ENCODE measurements around the gene ZNF366.
A peak's percentile ranks its signal among the peaks of the same experiment; 100 is the strongest.

ZNF366 gene

DNA sequence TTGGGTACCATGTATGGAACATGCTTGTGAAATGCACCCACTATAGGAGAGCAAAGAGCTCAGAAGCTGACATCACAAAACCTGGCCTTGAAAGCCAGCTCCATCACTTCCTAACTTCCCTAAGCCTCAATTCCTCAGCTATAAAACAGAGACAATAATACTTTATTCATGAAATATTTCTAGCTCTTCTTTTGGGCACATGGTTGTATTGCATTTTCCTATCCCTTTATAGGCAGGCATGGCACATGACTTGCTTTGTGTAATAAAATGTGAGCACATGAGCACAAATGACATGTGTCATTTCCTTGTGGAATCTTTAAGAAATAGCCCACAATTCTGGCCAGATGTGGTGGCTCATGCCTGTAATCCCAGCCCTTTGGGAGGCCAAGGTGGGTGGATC, 18.5 kb downstream of the ZNF366 start:
- no peak for DNase-seq

DNA sequence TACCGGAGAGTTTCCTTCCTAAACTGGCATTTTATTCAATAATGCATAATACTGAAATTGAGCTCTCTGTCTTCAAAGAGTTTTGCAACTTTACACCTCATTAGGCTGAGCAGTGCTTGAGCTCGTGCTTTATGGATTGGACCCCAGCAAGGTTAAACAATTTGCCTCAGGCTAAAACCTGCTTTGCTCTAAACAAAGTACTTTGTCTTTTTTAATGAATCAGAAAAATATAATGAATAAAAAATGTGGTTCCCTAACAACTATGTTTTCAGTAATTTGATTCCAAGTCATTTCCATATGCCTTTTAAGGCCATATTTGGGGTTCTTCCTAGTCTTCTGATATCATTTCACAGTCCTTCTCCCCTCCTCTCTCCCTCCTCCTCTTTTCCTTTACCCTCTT, 20.0 kb downstream of the ZNF366 start:
- no peak for DNase-seq

DNA sequence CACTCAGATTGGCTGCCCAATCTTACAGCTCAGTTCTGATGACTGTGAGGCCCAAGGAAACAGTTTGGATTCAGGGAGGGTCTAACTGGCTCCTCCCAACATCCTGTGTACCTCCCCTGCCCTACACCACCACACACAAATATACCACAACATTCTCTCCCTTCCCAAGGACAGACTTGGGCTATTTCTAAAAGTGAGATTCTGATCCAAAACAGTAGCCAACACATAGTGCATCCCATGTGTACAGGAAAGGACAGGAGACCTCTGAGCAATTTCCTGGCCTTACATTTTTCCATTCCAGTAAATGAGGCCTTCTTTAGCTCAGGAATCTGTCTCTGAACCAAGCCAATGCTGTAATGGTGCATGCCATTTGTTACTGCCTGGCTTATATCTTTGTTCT, 20.8 kb downstream of the ZNF366 start:
- no peak for DNase-seq

DNA sequence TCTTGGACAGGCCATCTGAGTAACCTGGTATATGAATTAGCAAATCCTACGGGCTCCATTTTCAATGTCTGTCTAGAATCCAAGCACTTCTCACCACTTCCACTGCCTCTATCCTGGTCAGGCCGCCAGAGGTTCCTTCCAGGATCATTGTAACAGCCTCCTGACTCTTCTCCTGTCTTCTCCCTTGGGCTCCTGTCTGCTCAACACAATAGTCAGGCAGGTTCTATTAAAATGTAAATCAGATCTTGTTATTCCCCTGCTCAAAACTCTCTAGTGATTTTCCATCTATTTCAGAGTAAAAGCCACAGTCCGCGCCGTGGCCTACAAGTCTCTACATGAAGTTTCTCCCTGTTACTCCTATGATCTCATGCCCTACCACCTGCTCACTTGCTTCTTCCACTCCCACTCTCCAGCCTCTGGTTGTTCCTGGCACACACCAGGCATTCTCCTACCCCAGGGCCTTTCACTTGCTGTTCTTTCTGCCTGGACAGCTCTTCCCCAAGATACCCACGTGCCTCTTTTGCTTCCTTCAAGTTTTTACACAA, 21.7 kb downstream of the ZNF366 start:
- DNase-seq = peak; percentile 89

DNA sequence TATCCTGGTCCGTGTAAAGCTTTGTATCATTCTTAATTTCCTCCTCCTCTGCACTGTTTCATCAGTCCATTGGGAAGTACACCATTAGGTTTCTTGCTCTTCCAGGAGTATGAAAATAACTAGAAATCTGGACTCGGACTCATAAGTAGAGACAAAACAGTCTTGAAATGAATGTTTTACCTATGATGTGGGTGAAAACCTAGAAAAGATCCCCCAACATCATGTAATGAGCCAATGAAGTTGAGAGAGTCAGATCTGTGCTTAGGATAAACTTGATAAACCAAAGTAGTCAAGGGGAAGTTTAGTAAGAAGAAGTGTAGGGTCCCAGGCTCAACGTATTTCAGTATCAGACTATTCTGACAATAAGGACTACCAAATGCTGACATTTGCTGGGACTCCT, 25.2 kb downstream of the ZNF366 start:
- no peak for DNase-seq

DNA sequence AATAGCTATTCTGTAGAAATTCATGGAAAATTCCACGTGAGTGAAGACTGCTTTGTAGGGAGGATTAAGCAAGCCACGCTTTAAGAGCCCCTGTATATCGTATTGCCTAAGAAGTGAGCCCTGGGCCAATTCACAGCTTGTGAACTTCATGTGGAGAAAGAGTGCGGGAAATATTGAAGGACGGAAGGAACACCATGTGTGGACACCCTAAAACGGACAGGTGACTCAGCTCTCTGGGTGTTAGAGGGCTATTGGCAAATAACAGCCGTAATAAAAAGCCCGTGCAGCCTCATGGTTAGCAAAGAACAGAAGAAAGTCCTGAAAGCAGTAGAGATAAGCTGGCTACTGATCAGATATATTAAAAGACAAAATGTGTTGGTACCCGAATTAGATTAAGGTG, 26.4 kb downstream of the ZNF366 start:
- no peak for DNase-seq

DNA sequence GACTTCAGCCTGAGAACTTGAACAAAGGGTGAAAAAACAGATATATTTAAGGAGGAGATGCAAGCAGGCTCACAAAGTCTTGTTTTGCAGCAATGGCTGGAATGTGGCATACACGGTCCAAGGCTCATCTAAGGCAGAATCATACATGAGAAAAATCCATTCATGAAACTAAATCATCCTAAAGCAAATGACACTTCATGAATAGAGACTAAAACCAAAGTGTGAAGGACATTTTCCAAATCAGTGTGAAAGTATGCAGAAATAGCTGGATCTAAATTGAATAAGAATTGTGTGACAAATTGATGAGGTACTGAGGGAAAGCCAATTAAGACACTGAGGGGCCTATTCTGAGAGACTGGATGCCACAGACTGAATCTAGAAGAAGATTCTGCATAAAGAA, 27.3 kb downstream of the ZNF366 start:
- no peak for DNase-seq

DNA sequence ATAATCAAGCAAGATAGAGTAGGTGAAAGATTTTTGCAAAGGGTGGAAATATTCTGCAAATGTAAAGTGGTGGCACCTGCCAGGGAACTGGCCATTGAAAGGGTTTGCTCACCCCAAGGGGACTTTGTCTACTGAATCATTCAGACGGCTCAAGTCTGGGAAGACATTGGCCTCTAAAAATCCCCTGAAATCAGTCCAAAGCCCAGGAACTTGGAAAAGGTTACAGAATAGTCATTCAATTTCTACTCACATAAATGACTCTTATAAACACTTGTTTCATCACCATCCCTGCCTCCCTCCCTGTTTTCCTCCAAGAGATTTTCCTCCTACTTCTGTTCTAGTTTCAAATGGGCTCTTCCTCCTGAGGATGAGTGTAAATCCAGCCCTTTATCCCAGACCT, 28.5 kb downstream of the ZNF366 start:
- no peak for DNase-seq

DNA sequence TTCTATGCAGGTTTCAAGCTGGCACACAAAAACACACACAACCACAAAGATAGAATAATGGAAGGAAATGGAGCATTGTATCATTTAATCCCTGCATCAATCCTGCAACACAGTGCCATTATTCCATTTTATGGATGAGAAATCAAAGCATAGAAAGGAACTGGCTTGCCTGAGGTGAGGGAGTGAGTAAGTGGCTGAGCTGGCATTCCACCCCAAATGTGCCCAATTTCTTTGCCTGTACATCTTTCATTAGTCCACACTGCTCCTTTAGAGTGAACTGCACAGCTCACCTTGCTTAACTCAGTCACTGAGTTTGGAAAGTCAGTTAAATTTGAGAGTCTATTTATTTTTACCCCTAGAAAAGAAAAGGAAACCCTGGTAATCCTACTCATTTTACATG, 28.9 kb downstream of the ZNF366 start:
- no peak for DNase-seq

DNA sequence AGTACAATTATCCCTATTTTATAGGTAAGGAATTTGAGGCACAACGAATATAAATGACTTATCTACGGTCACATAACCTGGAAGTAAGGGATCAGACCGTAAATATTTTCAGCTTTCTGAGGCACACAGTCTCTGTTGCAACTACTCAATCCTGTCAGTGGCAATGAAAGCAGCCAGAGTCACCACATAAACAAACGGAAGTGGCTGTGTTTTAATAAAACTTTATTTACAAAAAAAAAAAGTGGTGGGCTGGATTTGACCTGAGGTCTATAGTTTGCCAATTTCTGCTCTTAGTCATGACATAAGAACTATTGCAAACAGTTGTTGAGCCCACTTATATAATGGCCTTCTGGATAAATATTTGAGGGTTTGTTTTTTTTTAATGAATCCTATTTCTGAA, 29.6 kb downstream of the ZNF366 start:
- no peak for DNase-seq

DNA sequence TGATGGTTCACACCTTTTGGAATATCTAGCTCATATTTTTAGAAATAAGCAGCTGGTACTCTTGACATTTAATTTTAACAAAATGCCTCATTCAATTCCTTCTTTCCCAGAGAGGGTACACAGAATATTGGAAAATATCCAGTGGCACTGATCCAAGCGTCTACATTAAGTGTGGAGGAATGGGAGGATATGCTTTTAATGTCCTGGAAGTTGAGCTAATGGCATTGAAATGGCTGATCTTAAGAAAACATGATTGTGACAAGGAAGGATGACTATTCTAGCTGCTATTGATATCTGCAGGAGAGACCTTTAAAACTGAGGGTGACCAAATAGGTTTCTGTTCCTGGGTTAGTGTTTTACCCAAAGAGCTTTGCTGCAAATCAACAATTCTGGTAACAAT, 30.0 kb downstream of the ZNF366 start:
- DNase-seq = no peak

DNA sequence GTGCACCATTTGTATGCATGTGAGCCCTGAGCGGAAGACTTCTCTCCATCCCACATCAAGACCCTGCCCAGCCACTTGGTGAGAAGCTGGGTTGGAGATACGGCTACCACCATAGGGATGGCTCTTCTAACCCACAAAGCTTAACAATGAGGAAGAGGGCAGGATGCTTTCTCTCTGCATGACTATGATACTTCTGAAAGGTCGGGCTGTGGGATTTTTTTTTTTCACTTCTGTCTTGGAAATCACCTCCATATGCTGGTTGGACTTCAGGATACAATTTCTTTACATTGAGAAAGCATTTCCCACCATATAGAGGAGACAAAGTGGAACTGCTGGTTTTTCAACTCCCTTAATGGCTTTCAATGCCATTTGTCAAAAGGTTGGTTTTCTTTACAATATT, 30.5 kb downstream of the ZNF366 start:
- no peak for DNase-seq

DNA sequence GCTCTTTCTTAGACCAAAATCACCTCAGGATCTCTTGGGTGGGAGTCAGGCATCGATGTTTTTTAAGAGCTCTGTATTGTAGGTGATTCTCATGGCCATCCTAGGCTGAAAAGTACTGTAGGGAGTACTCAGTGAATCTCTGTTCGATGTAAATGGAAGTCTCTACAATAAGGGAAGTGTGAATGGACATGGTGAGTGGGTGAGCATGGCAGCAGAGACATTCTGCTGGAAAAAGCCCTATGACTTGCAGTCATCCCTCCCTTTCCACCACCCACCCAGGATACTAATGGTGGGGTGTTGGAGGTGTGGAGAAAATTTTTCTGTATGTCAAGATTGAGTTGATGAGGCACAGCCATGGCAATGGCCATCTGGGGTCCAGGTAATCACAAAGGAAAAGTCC, 30.9 kb downstream of the ZNF366 start:
- DNase-seq = no peak

DNA sequence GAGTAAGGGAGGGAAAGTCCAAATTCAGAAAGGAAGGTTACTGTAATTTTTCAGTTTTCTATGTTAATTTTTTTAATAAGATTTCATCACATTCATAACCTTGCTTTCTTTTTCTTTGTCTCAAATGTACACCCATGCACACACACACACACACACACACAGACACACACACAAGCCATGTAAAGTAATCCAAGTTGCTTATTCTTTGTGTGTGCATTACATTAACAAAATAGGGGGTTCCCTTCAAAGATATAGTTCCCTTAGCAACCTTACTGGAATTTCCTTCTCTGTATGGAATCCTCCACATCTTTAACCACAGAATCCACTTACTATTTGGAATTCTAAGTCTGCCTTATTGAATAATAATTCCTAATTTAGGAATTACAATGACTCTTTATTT, 32.7 kb downstream of the ZNF366 start:
- DNase-seq = no peak

DNA sequence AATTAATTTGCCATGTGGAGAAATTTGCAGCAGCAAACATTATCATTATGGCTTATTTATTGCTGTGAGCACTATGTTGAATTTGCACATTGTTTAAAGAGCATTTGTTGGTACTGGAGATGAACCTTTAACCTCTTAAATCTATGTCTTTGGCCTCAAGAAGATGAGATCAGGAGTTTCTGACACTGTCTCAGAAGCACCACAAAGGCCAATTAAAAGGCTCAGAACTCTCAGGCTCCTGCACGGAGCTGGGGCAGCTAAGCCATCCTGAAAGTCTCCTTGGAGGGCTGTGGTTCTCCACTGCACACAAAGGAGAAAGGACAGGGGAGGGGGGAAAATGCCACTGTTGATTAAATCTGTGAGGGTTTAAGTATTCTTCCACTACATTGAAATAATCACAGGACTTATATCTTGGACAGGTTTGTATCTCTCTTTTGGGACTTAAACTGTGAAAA, 33.1 kb downstream of the ZNF366 start:
- no peak for DNase-seq

DNA sequence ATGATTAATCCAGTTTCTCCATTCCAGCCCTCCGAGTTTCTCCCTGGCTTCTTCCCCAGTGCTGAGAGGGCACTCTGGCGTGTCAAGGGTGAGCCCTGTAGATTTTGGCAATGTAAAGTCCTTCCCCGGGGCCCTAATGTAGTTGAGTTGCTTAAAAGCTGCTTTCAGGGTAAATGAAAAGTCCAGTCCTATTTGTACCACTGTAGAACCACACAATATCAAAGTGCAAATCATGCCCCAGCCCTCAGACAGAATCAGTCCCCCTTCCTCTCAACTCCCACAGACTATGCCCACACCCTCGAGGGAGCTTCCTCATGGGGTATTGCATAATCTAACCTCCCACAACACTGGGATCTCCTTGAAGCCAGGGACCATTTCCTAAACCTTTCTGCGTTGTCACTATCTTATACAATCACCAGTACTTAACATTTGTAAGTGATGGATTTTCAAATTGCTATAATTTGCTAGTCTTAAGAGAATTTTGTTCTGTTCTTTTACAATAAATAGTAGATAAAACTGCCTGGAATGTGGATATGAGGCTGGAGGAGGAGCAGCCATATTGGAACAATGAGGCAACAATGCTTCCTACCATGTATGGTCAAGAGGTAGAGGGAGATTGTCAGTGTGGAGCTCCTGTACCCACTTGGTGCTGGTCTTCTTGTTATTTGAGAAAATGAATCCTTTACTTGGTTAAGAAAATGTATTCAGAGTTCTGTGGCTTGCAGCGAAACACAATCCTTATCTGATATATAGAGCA, 34.4 kb downstream of the ZNF366 start:
- DNase-seq = no peak

DNA sequence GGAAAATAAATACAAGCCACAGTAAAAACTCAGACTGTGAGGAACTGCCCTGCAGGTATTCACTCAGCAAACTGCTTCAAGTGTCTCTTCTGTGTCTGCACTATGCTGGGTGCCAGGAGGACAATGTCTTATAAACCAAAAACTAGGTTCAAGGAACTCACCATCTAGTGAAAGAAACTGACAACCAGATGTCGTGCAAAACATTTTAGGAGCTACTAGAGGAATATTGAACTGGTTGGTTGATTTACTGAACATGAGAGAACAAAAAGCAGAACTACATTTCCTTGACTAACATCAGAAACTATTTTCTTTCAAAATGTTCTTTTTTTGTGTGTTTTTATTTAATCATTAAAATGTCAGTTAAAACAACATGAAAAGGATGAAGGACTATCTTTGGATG, 35.2 kb downstream of the ZNF366 start:
- DNase-seq = no peak

DNA sequence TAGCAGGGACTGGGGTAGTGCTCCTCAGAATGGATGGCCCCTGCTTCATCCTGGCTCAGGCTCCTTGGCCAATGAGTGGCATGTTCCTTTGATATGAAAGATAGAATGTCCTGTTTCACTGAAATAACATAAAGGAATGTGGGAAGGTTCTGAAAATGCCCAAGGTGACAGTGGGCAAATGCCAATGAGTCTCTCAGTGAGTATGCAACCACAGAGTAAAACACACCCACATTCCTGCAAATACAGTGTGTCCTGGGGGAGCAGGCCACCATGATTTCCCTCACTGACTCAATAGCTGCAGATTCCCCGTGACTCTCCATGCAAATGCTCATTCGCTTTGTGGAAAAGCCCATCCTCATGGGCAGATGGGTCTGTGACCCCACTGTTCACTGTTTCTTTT, 36.4 kb downstream of the ZNF366 start:
- no peak for DNase-seq

DNA sequence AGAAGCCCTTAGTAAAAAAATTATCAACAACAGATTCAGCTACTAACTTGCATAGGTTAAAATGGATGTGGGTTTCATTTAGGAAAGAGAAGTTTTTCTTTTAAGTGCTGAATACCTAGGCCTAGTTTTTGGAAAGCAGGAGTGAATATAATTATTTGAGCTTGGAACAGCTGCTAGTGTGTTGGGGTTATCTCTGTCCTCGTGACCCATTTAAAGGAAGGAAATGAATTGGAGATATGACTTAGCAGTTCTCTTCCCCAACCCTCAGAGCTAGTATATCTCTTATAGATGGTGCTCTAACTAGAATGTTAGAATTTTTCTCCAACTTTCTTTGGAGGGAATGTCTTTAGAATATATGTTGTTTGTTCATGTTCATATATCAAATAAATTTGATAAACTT, 38.6 kb downstream of the ZNF366 start:
- DNase-seq = no peak

DNA sequence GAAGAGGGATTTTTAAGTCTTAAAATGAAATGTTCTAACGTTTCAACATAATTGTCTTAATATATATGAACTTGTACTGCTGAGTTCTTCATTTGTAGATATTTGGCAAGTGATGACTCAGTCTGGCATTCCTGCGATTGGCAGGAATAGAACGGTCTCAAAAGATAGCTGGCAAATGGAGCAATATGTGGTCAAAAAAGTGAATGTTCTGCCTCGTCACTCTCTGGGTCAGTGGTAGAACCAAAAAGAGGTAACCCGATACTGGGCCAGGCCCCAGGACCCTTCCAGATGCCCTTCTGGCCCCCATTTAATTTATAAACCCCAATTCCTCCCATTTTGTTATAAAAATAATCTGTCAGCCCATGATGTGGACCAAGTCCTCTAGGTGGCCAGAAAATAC, 39.2 kb downstream of the ZNF366 start:
- DNase-seq = no peak

DNA sequence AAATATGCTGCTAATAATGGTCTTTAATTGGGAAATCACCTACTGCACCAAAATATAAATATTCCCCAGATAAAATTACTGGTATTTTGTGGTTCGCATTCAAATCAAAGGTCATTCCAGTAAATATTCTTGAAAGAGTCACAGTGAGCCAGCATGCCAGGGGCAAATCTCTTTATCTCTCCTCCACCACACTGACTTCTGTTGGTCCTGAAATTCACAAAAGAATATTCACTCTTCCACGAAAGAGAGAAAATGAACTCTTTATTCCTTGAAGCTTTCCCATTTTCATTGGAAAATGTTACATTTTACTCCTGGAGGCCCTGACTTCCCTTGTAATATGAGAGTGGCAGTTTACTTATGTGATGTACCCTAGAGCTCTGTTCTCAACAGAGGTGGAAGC, 39.7 kb downstream of the ZNF366 start:
- DNase-seq = no peak

DNA sequence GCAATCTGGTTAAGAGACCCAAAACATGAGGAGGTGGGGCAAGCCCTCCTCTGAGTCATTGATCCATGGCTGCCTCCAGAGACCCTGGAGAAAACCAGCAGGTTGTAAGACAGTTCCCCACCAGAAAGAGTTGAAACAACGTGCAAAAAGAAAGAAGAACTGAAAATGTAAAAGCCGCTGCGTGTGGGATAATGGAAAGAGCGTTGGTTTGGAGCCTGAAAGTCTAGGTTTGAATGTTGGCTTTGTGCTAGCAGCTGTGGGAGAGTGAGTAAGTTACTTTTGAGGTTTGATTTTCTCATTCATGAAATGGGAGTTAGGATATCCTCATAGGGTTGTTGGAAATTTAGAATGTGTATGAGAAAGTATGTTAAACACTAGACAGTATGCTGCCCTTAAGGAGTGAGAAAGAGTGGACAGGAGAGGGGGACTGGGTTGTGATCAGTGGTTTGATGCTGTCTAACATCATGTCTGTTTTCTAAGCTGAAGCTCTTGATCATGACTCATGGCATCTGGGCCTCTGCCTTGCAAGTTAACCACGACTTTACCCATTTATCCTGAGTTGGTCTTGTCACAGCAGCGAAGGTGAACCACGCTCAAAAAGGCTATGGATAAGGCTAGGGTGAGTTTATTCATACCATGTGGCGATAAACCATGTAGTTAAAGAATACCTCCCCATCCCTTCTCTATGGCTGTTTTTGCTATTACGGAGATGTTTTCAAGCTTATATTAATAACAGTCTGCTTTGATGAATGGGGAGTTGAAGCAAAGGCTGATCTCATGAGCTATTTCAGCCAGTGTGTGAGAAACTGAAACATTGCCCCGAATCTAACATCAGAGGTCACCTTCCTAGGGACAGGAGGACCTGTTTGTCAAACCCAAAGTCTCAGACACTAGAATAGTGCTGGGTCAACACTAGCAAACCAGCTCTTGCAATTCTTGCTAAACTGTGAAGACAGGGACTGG, 41.3 kb downstream of the ZNF366 start:
- DNase-seq = no peak

DNA sequence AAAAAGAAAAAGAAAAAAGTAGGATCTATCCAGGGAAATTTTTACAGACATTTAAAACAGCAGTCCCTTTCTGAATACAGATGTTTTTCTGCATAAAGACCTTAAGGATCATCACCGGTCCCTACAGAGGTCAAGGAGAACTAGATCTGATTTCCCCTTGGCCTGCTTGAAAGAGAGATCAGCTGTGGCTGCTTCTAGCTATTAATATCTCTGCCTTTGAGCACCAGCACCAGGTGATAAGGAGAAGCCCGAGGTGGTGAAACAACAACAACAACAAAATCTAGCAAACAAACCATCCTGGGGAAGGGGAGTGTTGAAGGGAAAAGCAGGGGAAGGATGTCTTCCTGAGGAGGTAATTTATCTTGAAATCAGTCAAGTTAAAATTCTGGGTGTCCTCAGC, 42.1 kb downstream of the ZNF366 start:
- DNase-seq = no peak

DNA sequence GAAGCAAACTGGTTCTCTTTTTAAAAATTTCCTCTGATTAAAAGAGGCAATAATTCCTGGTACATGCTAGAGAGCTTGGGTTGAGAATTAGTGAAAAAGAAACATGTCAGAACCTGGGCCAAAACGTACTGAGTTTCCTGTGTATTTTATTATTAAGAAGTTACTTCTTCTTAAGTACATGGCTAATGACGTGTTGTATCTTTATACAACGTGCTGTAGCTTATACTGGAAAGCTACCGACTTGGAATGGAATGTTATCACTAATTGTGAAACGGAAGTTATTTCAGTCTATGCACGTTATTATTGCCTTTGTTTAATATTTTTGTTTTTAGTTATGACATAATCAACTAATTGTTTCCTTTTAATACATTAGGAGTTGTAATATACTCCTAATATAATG, 43.1 kb downstream of the ZNF366 start:
- no peak for DNase-seq
